ENCODE results near the gene TAF1B.

TAF1B gene

DNA sequence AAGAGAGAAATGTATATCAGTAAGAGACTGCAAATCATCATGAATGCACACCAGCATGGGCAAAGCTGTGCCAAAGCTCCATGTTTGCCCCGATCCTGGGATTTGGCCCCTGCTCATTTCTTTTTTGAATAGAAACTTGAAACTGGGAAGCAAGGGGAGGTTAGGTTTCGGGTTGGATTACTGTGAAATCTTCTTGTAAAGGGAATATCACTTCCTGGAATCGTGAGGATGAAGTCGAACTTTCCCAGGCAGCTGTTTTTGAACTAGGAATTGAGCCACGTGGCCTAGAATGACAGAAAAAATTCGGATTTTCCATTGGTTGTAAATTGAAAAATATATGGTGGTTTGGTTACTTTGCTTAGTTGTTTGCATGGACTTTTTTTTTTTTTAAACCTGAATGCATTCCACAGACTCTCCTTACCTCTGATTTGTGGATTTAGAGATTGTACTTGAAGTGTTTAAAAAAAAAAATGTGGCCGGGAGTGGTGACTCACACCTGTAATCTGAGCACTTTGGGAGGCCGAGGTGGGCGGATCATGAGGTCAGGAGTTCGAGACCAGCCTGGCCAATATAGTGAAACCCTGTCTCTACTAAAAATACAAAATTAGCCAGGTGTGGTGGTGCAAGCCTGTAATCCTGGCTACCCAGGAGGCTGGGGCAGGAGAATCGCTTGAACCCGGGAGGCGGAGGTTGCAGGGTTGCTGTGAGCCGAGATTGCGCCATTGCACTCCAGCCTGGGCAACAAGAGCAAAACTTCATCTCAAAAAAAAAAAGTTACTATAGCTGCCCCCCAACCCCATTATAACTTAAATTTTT, 140.3 kb downstream of the TAF1B start:
- no peak for DNase-seq (ENCODE audit: low read depth, low spot score)

Measured in activated naive CD8-positive, alpha-beta T cell treated with anti-CD3 and anti-CD28 coated beads, Interleukin-2, amount 50 U/mL, for 16 hours (primary cell).